PC-3 (cell line): ENCODE results near the gene KIRREL1.

Source experiments
- EZH2 ChIP-seq: fragments of 300-600 bp; sonication (generic); IDR thresholded peaks from one replicate; pipeline ENCODE4 v1.6.1; 2017; ENCODE audit warnings: antibody characterized with exemption, mild to moderate bottlenecking, low read length; ENCODE audit not compliant: unreplicated experiment
- TF ChIP-seq, protein P1 (sequence below): fragments of 300-600 bp; sonication (generic); conservative IDR thresholded peaks from 2 replicates; pipeline ENCODE4 v1.5.1; 2017; ENCODE audit warnings: antibody characterized with exemption, low read depth, mild to moderate bottlenecking, low read length

DNA sequence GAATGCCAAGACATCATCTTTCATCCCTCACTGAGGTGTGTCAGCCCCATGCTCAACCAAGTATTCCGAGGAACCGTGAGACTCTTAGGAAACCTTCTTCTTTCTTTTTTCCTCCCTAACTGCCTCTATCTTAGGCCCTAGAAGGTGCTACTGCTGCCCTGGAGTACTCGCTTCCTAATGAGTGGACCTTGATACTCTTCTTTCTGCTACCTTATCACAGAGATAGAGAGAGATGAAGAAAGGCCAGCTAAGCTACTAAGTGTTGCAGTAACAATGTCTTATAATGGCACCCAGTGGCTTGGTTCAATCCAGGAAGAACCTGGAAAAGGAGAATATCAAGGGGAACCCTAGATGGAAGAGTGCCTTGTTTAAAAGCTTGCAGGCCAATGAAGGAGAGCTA, 86.6 kb downstream of the KIRREL1 start:
- TF ChIP-seq, protein P1, sequence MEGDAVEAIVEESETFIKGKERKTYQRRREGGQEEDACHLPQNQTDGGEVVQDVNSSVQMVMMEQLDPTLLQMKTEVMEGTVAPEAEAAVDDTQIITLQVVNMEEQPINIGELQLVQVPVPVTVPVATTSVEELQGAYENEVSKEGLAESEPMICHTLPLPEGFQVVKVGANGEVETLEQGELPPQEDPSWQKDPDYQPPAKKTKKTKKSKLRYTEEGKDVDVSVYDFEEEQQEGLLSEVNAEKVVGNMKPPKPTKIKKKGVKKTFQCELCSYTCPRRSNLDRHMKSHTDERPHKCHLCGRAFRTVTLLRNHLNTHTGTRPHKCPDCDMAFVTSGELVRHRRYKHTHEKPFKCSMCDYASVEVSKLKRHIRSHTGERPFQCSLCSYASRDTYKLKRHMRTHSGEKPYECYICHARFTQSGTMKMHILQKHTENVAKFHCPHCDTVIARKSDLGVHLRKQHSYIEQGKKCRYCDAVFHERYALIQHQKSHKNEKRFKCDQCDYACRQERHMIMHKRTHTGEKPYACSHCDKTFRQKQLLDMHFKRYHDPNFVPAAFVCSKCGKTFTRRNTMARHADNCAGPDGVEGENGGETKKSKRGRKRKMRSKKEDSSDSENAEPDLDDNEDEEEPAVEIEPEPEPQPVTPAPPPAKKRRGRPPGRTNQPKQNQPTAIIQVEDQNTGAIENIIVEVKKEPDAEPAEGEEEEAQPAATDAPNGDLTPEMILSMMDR = no peak
- TF ChIP-seq EZH2 = no peak
